ENCODE data around the gene RNASEH1. TPM values are rescaled to one million over a fixed set of nuclear protein-coding genes. Genes with fewer than 3 reads are reported as not detected.
A peak's percentile ranks its signal among the peaks of the same experiment; 100 is the strongest.

Gene RNASEH1
- total and polyA plus RNA-seq, 9 donors = 13.6 to 22.7 (median 19.5) TPM

GRCh38 chr2:3565117-3565516 is 7.0 kb upstream of the RNASEH1 start:
- WGBS (ENCODE audit: insufficient coverage) = 40% methylated on average over 1 of the region's 6 CpGs
- no peaks in the 10 kb centered on the region for H3K9me3 ChIP-seq (replicated peaks; ENCODE audit: control insufficient read depth, low read depth, low read length)
- no peaks in the 10 kb centered on the region for H3K27me3 ChIP-seq (ENCODE audit: control insufficient read depth, insufficient read depth, low read length)
- no peaks in the 10 kb centered on the region for H3K4me1 ChIP-seq (ENCODE audit: control insufficient read depth, insufficient read depth, low read length)
- peaks cover 5% of the 10 kb centered on the region for H3K36me3 ChIP-seq (ENCODE audit: control insufficient read depth, insufficient read depth, low read length)
- DNase-seq = no peak
- no peak overlapping the region for H3K27ac ChIP-seq (ENCODE audit: low read length)
- no peak overlapping the region for H3K4me3 ChIP-seq (ENCODE audit: low read length)

- no peaks in the 10 kb centered on the region for H3K9me3 ChIP-seq (replicated peaks; ENCODE audit: control insufficient read depth, low read depth, low read length)
- H3K36me3 ChIP-seq (ENCODE audit: control insufficient read depth, insufficient read depth, low read length) = peaks cover 5% of the 10 kb centered on the region
- no peak overlapping the region for H3K27ac ChIP-seq (ENCODE audit: low read length)
- H3K4me3 ChIP-seq (ENCODE audit: low read length) = no peak overlapping the region
- no peak for DNase-seq
- 91% methylated on average over 5 of the region's 5 CpGs for WGBS (ENCODE audit: insufficient coverage)
- peaks cover 8% of the 10 kb centered on the region for H3K4me1 ChIP-seq (ENCODE audit: control insufficient read depth, insufficient read depth, low read length)
- H3K27me3 ChIP-seq (ENCODE audit: control insufficient read depth, insufficient read depth, low read length) = no peaks in the 10 kb centered on the region
These were observed 5.4 kb upstream of the RNASEH1 start for GRCh38 chr2:3563521-3563976.

DNA sequence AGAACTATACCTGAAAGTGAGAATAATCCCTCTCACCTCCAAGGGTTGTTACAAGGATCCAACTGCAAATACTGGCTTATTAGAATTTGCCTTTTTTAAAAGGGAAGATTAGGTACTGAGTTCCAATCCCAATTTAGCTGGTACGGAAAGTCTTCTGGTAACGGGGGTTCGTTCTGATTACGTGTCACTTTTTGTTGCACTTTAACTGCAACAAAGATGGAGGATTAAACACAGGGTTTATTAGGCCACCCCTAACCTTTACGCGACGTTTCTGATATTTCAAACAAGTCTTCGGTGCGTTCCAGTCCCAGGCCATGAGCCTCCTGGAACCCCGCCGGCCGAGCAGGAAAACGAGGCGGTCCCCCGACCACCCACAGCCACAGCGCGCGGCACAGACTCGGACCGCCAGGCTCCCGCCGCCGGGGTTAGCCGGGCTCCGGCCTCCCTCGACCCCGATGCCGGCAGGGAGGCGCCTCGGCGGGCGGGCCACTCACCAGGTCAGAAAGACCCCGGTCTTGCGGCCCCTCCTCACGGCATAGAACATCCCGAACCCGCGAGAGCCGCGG is 411 bp downstream of the RNASEH1 start:
- no peaks in the 10 kb centered on the region for H3K9me3 ChIP-seq (replicated peaks; ENCODE audit: control insufficient read depth, low read depth, low read length)
- 0% methylated on average over 38 of the region's 40 CpGs for WGBS (ENCODE audit: insufficient coverage)

GRCh38 chr2:3553946-3554345 is 4.2 kb downstream of the RNASEH1 start:
- no peak overlapping the region for H3K27ac ChIP-seq (ENCODE audit: low read length)
- DNase-seq = no peak
- H3K4me1 ChIP-seq (ENCODE audit: control insufficient read depth, insufficient read depth, low read length) = peaks cover 8% of the 10 kb centered on the region
- no peak overlapping the region for H3K4me3 ChIP-seq (ENCODE audit: low read length)
- H3K36me3 ChIP-seq (ENCODE audit: control insufficient read depth, insufficient read depth, low read length) = peaks cover 59% of the 10 kb centered on the region
- H3K27me3 ChIP-seq (ENCODE audit: control insufficient read depth, insufficient read depth, low read length) = no peaks in the 10 kb centered on the region
- WGBS (ENCODE audit: insufficient coverage) = 93% methylated on average over 7 of the region's 10 CpGs
- H3K9me3 ChIP-seq (replicated peaks; ENCODE audit: control insufficient read depth, low read depth, low read length) = no peaks in the 10 kb centered on the region

More for the DNA sequence above, 411 bp downstream of the RNASEH1 start:
- no peak for DNase-seq
- Histone ChIP-seq H3K4me3 (ENCODE audit: low read length) (peak overlapping the region; percentile 95), H3K36me3 (ENCODE audit: control insufficient read depth, insufficient read depth, low read length) (peaks cover 34% of the 10 kb centered on the region), H3K4me1 (ENCODE audit: control insufficient read depth, insufficient read depth, low read length) (peaks cover 13% of the 10 kb centered on the region), H3K27me3 (ENCODE audit: control insufficient read depth, insufficient read depth, low read length) (no peaks in the 10 kb centered on the region), H3K27ac (ENCODE audit: low read length) (peak overlapping the region; percentile 97)

DNA sequence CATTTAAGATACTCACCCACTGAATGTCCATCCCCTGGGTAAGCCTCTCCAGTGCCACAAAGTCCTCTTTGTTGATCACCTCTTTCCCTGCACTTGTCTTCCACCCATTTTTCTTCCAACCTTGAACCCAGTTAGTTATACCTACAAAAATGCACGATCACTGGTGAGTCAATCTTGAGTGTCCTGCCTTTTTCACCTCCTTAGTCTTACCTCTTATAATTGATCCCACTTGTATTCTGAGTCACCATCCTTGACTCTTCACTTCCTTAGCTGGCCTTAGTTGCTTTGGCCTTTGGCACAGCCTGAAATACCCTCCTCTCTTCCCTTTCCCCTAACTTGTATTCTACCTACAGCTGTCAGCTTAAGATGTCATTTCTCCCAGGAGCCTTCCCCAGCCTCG is 10.2 kb downstream of the RNASEH1 start:
- peaks cover 80% of the 10 kb centered on the region for H3K36me3 ChIP-seq (ENCODE audit: control insufficient read depth, insufficient read depth, low read length)
- WGBS (ENCODE audit: insufficient coverage) = 100% methylated on average over 2 of the region's 2 CpGs
- H3K27me3 ChIP-seq (ENCODE audit: control insufficient read depth, insufficient read depth, low read length) = no peaks in the 10 kb centered on the region
- H3K9me3 ChIP-seq (replicated peaks; ENCODE audit: control insufficient read depth, low read depth, low read length) = no peaks in the 10 kb centered on the region
- no peak for DNase-seq
- H3K4me1 ChIP-seq (ENCODE audit: control insufficient read depth, insufficient read depth, low read length) = no peaks in the 10 kb centered on the region
- no peak overlapping the region for H3K27ac ChIP-seq (ENCODE audit: low read length)
- H3K4me3 ChIP-seq (ENCODE audit: low read length) = no peak overlapping the region

GRCh38 chr2:3545788-3546478 is 12.2 kb downstream of the RNASEH1 start:
- H3K9me3 ChIP-seq (replicated peaks; ENCODE audit: control insufficient read depth, low read depth, low read length) = no peaks in the 10 kb centered on the region
- DNase-seq = no peak
- no peak overlapping the region for H3K27ac ChIP-seq (ENCODE audit: low read length)
- peaks cover 81% of the 10 kb centered on the region for H3K36me3 ChIP-seq (ENCODE audit: control insufficient read depth, insufficient read depth, low read length)
- 93% methylated on average over 5 of the region's 10 CpGs for WGBS (ENCODE audit: insufficient coverage)
- H3K4me1 ChIP-seq (ENCODE audit: control insufficient read depth, insufficient read depth, low read length) = no peaks in the 10 kb centered on the region
- H3K4me3 ChIP-seq (ENCODE audit: low read length) = no peak overlapping the region
- H3K27me3 ChIP-seq (ENCODE audit: control insufficient read depth, insufficient read depth, low read length) = no peaks in the 10 kb centered on the region

GRCh38 chr2:3543023-3543683 is 15.0 kb downstream of the RNASEH1 start:
- Histone ChIP-seq H3K36me3 (ENCODE audit: control insufficient read depth, insufficient read depth, low read length) (peaks cover 66% of the 10 kb centered on the region), H3K9me3 (replicated peaks; ENCODE audit: control insufficient read depth, low read depth, low read length) (no peaks in the 10 kb centered on the region), H3K27me3 (ENCODE audit: control insufficient read depth, insufficient read depth, low read length) (no peaks in the 10 kb centered on the region), H3K27ac (ENCODE audit: low read length) (no peak overlapping the region), H3K4me3 (ENCODE audit: low read length) (no peak overlapping the region), H3K4me1 (ENCODE audit: control insufficient read depth, insufficient read depth, low read length) (no peaks in the 10 kb centered on the region)
- no peak for DNase-seq
- 89% methylated on average over 4 of the region's 6 CpGs for WGBS (ENCODE audit: insufficient coverage)

DNA sequence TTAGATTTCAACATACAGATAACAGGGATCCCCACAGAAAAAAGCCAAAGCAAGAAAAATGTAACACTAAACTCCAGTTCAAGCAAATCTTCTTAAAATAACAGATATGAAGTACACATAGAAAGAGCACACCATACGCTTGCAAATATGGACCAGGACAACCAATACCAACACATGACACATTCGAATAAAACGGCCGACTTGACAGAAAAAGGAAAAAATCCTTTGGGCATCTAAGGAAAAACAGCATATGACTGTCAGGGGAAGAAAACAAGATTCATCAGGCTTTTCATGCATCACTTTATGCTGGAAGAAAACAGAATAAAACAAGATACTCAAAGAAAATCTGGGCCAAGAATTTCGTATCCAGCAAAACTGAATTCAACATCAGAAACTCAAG is 16.0 kb downstream of the RNASEH1 start:
- no peaks in the 10 kb centered on the region for H3K27me3 ChIP-seq (ENCODE audit: control insufficient read depth, insufficient read depth, low read length)
- H3K9me3 ChIP-seq (replicated peaks; ENCODE audit: control insufficient read depth, low read depth, low read length) = no peaks in the 10 kb centered on the region
- DNase-seq = no peak
- H3K4me1 ChIP-seq (ENCODE audit: control insufficient read depth, insufficient read depth, low read length) = no peaks in the 10 kb centered on the region
- H3K27ac ChIP-seq (ENCODE audit: low read length) = no peak overlapping the region
- WGBS (ENCODE audit: insufficient coverage) = no CpG with 5 or more reads among the region's 5 CpGs
- H3K36me3 ChIP-seq (ENCODE audit: control insufficient read depth, insufficient read depth, low read length) = peaks cover 61% of the 10 kb centered on the region
- no peak overlapping the region for H3K4me3 ChIP-seq (ENCODE audit: low read length)

- no peak overlapping the region for H3K4me3 ChIP-seq (ENCODE audit: low read length)
- no peaks in the 10 kb centered on the region for H3K9me3 ChIP-seq (replicated peaks; ENCODE audit: control insufficient read depth, low read depth, low read length)
- H3K36me3 ChIP-seq (ENCODE audit: control insufficient read depth, insufficient read depth, low read length) = peaks cover 42% of the 10 kb centered on the region
- peaks cover 16% of the 10 kb centered on the region for H3K4me1 ChIP-seq (ENCODE audit: control insufficient read depth, insufficient read depth, low read length)
- no peak for DNase-seq
- no peak overlapping the region for H3K27ac ChIP-seq (ENCODE audit: low read length)
- 83% methylated on average over 6 of the region's 9 CpGs for WGBS (ENCODE audit: insufficient coverage)
- no peaks in the 10 kb centered on the region for H3K27me3 ChIP-seq (ENCODE audit: control insufficient read depth, insufficient read depth, low read length)
These were observed 18.3 kb downstream of the RNASEH1 start for GRCh38 chr2:3539836-3540235.

All from muscle of leg (tissue), 11 donors.